Activated gamma-delta T cell treated with Interleukin-2 at 50 U/mL for 16 hours (primary cell): ENCODE results near the gene GALNT9.
"Not testable (repeated sequence)": the region's sequence is repeated elsewhere in the genome, so short reads cannot be mapped to it uniquely, and the experiment has no call there.

Experiments used
- DNase-seq: peaks from one replicate; pipeline ENCODE4 v3.0.0-alpha.2; 2020

GALNT9 gene

DNA sequence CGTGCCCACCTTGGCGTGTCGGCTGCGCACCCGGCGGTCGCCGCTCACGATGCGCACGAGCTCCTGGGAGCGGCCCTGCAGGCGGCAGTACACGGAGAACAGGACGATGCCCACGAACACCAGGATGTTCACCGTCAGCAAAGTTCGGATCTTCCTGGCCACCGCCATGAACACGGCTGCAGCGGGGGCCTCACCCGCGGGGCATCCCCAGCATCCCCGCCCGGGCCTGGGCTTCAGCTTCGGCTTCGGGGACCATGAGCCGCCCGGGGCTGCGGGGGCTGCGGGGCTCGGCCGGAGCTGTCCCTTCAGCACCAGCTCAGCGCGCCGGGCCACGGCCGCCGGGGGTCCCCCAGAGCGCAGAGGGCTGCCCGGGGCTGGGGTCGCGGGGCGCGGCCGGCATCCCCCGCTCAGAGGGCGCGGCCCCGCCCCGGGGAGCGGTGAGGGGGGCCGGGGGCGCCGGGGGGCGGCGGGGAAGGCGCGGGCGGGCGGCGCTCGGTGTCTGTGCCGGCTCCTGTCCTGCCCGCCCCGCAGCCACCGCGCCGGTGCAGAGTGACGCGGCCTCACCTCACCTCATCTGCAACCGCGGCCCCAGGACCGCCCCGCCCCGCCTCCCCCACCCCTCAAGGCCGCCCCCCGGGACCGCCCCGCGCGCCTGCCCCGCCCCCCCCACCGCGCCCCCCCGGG is at the start of gene GALNT9:
Gene GALNT9 (minus strand): TSS at position 554 of the 684 bp plus-strand sequence. CDS start 386 bp downstream, at position 168.
- no peak for DNase-seq

DNA sequence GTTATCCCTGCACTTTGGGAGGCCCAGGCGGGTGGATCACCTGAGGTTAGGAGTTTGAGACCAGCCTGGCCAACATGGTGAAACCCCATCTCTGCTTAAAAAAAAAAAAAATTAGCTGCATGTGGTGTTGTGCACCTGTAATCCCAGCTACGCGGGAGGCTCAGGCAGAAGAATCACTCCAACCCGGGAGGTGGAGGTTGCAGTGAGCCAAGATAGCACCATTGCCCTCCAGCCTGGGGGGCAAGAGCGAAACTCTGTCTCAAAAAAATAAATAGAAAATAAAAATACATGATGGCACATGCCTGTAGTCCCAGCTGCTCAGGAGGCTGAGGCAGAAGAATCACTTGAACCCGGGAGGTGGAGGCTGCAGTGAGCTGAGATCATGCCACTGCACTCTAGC is 49.7 kb upstream of the GALNT9 start:
- DNase-seq: not testable (repeated sequence)

DNA sequence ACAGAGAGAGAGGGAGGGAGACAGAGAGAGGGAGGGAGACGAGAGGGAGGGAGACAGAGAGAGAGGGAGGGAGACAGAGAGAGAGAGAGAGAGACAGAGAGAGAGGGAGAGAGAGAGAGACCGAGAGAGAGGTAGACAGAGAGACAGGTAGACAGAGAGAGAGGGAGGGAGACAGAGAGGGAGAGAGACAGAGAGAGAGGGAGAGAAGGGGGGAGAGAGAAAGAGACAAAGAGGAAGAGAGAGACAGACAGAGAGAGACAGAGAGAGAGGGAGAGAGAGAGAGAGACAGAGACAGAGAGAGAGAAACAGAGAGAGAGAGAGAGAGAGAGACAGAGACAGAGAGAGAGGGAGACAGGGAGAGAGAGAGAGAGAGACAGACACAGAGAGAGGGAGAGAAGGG is 47.8 kb upstream of the GALNT9 start:
- DNase-seq: no peak

GRCh38 chr12:132376464-132376830 is 47.1 kb upstream of the GALNT9 start:
- no peak for DNase-seq

DNA sequence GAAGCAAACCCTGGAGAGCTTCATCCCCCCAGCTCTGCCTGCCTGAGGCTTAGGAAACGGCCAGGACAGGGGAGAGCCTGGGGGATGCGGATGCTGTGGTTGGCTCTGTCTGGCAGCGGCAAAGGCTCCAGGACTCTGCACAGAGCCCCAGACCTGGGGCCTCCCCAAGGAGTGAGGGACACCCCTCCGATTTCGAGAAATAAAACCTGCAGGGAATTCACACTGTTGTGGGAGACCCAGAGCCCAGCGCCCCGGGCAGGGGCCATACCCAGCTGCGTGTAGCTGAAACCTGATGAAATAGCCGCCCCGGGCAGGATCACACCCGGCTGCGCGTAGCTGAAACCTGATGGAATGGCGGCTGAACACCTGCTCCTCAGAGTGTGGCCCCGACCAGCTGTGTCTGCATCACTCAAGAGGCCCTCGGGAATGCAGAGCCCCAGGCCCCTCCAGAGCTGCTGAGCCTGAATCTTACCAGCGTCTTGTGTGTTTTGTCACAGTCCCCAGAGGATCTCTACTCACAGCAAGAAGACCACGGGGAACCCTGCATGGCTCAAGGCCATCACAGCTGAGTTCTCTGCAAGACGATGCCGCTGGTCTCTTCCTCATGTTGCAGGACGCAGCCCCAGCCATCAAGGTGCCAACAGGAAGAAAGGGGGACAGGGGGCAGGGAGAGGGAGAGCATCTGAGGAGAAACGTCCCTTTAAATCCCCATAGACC is 46.5 kb upstream of the GALNT9 start:
- no peak for DNase-seq

DNA sequence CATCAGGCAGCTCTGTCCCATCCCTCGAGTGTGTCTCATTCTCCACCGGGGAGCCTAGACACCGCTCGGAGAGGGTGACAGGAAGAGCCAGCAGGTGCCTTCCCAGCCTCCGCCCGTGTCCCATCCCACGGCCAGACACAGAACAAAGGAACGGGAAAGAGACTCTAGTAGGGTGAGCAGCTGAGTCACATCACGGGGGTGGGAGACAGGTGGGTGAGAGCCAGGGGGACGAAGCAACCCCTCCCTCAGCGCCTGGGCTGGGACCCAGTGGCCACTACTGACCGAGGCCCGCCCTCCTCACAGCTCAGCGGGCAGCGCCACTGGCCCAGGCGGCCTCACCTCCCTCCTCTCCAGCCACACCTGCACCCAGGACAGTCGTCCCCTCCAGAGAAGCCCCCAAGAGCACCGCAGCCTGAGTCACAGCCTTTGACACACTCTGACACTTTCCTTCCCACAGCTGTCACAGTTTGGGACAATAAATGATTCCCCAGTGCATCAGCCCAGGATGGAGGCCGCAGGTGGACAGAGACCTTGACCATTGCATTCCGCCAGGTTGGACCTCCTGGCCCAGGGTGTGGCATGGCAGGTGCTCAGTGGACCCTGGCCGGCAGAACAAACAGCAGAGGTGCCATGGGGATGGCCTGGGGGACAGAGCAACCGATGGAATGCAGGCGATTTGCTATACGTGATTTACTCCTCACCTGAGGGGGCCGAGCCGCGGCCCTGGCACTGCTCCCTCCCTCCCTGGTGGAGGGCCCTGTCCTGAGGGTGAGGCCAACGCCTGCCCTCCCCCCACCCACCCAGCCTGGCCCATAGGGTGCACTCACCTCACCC is 45.4 kb upstream of the GALNT9 start:
- DNase-seq: no peak

GRCh38 chr12:132373901-132374611 is 44.7 kb upstream of the GALNT9 start:
- DNase-seq: no peak

- DNase-seq: no peak
Measured at GRCh38 chr12:132367852-132368251, 38.5 kb upstream of the GALNT9 start.

DNA sequence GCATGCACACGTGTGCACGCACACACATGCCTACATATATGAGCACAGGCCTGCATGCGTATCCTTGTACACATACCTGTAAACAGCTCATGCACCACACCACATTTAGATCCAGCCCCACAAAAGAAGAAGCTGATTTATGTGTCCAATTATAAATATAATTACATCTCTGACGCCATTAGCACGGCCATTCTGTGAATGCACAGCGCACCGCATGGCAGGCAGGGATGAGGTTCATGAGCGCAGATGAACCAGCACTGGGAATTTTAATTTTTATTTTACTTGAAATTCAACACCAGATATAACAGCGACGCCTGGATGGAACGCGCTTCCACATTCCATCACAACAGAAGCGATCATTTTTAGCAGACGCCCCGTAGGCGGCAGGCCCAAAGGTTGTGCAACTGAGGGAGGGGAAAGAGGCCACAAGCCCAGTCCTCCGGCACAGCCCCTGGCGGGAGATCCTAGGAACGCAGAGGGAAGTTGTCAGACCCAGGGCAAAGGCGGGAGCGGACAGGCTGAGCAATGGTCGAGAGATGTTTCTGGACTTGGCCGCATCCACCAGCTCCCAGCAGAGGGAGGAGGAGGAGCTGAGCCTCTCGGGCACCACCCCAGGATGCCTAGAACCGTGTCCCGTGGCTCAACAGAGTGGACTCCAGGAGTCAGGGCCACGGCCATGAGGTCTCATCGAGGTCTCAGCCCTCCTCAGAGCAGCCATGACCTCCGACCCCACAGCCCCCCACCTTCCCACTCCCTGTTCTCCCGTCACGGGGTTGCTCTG is 37.9 kb upstream of the GALNT9 start:
- DNase-seq: no peak

- no peak for DNase-seq
Measured at GRCh38 chr12:132366341-132366861, 37.0 kb upstream of the GALNT9 start.

DNA sequence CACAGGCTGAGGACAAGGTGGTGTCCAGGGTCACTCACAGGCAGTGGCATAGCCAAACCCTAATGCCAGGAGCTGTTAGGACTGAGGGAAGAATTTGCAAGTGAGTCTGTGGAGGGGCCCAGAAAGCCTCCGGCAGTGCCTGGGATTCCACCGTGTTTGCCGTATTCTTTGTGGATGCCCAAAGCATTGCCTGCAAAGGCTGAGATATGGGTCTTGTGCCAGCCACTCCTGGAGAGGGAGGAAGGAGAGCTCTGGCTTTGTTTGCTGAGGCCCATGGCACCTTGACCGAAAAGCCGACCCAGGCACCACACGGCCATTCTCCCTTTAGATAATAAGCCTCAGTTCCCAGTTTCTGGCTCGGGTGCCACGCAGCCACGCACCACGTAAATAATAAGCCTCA is 35.8 kb upstream of the GALNT9 start:
- no peak for DNase-seq

GRCh38 chr12:132364348-132364902 is 35.0 kb upstream of the GALNT9 start:
- DNase-seq: no peak

GRCh38 chr12:132363661-132364347 is 34.4 kb upstream of the GALNT9 start:
- DNase-seq: no peak

DNA sequence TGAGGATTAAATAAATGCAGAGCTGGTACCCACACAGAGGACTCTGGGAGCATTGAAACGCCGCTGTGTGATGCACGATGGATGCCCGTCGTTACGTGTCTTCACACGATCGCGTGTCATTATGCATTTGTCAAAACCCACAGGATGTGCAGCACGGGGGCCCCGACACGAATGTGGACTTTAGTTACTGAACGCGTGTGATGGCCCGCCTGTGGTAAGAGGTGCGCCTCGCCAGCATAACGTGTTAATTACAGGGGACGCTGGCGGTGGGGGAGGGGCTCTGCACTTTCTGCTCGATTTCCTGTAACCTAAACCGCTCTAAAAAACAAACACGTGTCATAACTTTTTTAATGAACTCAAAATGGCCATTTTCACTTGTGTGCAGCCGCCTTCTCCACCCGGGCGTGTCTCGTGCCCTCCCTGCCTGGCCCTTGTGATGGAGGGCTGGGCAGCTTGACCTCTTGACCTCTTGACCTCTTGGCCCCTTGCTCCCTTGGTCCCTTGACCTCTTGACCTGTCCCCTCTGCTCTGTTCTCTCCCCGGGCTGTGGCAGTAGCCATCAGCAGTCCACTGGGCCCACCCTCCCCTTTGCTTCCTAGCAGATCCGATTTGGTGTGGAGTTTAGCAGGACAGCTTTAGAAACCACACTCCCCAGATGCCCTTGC is 33.7 kb upstream of the GALNT9 start:
- DNase-seq: no peak

GRCh38 chr12:132360906-132361777 is 31.8 kb upstream of the GALNT9 start:
- no peak for DNase-seq

- no peak for DNase-seq
Measured at GRCh38 chr12:132360410-132360809, 31.0 kb upstream of the GALNT9 start.

- no peak for DNase-seq
Measured at GRCh38 chr12:132359971-132360370, 30.6 kb upstream of the GALNT9 start.

DNA sequence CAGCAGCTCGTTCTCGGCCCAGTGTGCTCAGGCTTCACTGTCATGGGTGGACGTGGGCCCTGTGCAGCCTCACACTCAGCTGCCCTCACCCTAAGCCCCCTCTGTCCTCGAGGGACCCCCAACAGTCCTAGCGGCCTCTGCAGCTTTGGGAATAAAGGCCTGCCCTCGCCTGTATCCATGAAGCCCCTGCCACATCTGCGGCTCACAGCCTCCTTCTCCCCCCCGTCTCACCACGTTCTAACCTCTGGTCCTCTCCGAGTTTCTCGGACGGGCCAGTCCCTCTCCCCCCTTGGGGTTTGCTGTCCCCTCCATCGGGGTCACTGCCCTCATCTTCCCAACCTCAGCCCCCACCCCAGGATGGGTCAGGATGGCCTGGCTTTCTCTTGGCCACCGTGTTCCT is 30.2 kb upstream of the GALNT9 start:
- no peak for DNase-seq
